Activated CD4-positive, CD25-positive, alpha-beta regulatory T cell (primary cell): ENCODE data around the gene NPRL2.
"Not testable (repeated sequence)": the region's sequence is repeated elsewhere in the genome, so short reads cannot be mapped to it uniquely, and the experiment has no call there.

Source experiments
- DNase-seq, 4 experiments: peaks; one replicate each; lab custom pipeline; 2025; lab: John Stamatoyannopoulos, UW

The NPRL2 gene

DNA sequence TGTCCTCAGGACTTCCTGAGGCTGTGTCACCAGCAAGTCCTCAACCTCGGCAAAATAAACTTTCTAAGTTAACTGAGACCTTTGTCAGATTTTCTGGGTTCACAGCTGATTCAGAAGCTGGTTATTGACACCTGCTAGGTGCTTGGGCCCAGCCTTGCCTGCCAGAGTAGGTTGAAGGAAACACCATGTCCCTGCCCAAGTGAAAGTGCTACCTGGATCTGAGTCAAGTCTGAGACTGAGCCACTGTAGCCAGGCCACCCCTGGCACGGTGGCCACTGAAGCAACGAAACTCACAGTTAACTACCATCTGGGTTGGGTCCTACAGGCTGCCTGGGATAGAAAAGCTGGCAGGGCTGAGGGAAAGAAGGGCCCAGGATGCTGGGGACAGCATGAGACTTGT lies 36.2 kb downstream of the NPRL2 start:
- DNase-seq = no peak

DNA sequence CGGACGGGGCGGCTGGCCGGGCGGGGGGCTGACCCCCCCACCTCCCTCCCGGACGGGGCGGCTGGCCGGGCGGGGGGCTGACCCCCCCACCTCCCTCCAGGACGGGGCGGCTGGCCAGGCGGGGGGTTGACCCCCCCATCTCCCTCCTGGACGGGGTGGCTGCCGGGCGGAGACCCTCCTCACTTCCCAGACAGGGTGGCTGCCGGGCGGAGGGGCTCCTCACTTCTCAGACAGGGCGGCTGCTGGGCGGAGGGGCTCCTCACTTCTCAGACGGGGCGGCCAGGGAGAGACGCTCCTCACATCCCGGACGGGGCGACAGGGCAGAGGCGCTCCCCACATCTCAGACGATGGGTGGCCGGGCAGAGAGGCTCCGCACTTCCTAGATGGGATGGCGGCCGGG lies 38.5 kb downstream of the NPRL2 start:
- not testable (repeated sequence) for DNase-seq

DNA sequence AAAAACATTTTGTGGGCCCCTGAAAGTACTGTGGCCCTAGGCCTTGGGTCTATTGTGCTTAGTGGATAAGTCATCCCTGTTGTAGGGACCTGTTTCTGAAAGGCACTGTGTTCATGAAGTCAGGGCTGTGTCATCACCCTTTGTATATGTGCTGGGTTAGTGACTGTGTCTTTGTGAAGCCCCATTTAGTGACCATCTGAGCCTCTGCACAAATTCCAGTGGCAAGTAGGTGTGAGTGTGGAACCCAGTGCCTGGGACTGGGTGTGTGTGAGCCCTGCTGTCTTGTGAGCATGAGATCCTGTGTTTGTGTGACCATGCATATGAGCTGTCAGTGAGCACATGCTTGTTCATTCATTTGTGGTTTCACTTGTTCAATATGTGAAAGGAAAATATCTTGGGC lies 46.0 kb downstream of the NPRL2 start:
- no peak for DNase-seq

DNA sequence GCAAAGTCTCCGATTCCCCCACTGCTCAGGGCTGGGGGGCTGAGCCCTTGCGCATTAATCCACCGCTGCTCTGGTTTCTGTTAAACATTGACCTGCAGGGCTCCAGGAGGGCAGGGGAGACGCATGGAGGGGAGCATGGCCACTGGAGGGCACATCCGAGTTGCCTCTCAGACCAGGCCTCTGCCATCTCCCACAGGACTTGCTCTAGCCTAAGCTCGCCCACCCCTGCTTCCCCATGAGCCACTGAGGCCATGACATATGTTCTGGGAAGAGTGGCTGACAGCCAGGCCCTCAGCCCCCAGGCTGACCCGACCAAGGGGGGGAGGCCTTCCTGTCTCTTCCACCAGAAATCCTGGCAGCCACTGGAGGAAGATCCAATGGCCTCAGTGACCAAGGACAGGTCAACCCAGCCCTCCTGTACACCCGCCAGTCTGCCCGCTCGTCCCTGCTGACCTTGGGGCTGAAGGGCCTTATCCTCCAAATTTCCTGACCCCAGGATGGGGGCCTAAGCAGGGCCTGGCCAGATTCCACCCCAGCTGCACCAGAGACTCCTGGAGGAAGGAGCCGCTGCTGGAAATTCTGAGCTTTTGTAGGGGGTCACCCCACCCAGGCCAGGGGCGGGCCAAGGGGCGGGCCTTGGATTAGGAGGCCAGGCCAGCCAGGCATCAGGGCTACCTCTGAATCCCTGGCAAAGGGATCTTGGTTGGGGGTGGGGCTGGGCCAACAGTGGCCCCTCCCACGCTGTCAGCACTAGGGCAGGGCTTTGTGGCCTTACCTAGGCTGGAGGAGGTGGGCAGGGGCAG lies 47.4 kb downstream of the NPRL2 start, which contains the start of gene HYAL1:
Gene HYAL1, minus strand, starts transcription at position 562 of the 803 bp plus-strand sequence. CDS start 618 bp downstream, outside the sequence.
- no peak for DNase-seq

DNA sequence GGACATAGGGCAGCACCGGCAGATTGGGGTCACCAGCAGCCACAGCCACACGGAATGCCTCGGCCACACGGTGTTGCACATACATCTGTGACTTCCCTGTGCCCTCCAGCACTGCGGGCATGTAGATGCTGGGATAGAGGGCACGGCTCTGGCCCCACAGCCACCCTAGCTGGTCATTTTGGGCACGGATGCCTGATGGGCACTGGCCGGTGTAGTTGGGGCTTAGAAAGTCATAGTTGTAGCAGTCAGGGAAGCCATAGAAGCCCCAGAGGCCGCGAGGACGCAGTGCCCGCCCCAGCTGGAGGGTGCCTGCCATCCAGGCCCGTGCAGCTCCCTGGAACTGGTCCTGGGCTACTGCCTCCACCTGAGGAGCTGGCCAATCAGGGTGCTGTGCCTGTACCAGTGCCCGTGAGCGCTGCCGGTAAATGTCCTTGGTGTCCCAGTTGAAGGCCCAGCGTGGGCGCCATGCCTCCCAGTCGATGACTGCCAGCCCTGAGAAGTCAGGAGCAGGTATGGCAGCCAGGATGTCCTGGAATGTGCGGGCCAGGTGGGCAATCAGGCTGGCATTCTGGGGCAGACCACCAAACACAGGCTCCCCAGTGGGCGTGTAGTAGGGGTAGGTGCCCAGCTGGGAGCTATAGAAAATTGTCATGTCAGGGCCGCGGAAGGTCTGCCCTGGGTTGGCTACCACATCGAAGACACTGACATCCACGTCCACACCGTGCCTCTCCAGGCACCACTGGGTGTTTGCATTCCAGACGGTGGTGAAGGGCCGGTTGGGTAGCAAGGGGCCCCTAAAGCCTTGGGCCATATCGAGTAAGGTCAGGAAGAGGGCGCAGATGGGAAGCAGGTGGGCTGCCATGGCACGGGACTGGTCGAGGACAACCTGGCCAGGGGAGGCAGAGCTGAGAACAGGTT lies 48.2 kb downstream of the NPRL2 start:
- no peak for DNase-seq

DNA sequence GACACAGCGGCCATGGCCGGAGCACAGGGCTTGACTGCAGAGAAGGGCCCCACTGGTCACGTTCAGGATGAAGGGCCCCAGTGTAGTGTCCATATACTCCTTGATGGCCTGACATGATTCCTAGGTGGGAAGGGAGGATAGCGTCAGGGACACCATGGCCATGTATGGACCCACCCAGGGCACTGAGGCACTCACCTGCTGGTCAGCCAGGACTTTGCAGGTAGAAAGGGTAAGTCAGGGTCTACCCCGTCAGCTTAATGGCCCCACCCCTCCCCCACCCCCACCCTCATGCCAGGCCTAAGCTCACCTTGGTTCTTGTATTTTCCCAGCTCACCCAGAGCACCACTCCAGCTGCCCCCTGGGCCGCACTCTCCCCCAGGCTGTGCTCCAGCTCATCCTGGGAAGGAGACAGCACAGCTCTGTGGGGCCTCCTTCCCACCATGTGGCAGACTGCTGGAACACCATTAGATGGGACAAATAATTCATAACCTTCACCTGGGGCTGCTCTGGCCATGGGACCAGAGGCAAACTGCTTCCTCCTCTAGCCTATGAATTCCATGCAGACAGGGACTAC lies 49.8 kb downstream of the NPRL2 start:
- DNase-seq = no peak

DNA sequence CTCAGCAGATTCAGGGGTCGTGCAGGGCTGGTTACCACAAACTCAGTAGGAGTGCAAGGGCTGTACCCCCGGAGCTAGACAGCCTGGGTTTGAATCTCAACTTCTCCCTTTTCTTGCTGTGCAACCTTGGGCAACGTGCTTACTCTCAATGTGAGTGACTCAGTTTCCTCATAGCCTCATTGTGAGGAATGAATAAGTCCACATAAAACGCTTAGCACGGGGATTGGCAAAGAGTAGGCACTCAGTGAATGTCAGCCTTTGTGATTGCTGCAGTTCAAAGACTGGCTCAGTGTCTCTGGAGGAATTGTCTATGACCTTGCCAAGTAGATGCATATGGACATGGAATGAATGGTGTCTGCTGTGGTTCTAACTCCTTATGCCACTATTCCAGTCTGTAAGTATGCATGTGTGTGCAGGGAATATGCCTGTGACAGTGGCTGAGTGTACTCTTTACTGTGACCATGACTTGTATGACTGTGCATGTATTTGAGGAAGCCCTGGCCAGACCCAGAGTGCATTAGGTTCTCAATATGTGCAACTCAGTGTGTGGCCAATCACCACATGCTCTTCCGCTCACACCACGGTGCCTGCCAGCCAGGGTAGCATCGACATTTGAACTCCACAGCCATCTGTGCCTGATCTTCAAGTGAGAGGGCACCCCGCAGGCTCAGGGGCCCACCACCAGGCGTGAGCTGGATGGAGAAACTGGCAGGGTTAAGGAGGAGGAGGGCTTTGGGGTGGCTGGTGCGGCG lies 50.5 kb downstream of the NPRL2 start:
- DNase-seq = no peak

DNA sequence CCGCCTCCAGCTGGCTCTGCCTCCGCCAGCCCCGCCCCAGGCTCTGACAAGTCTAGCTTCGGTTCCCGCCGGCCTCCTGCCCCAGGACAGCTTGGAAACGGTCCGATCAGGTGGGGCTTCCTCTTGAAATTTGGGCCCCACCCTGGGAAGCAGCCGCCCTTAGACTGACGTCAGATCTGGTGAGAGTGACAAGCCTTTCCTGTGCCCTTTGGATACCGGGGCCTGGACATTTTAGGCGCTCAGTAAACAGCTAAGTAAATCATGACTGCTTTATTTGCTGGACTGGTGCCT lies 51.0 kb downstream of the NPRL2 start:
- no peak for DNase-seq

DNA sequence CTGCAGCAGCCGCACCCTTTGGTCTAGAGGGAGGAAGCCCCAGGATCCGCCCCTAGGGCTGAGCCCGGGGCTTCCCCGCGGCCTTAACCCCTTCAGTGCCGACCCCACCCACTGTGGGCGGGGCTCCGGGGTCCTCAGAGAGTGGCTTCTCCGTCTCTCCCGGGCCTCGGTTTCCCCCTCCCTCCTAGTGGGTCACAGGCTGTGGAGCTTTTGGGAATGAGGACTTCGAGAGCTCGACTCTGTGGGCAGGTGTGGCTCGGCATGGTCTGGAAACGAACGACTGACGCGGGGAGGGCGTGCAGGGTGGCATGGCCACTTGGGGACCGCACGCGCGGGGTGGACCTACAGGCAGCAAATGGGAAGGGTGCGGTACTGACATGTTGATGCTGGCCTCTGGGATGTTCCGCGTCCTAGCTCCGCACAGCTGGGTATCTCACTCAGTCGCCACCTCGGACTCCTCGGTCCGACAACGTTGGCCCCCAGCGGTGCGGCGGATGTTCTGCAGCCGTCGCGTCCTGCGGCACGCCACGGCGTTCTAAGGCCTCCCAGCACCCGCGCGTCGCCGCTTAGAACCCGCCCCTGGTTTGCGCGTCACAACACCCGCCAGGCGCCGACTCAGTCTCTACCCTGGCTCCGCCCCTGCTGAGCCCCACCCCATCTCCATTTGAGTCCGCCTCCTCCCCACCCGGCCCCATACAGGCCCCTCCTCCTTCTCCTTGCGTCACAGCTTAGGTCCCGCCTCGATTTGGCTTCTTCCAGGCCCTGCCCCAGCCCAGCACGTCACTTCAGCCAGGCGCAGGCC lies 51.5 kb downstream of the NPRL2 start, which contains the start of the genes HYAL3 and NAA80:
Gene HYAL3, minus strand, starts transcription at position 570 of the 802 bp plus-strand sequence. CDS start 3,803 bp downstream, outside the sequence.
Gene NAA80, minus strand, starts transcription at position 570 of the 802 bp plus-strand sequence. CDS start 1,942 bp downstream, outside the sequence.
- DNase-seq = peak; percentile 98

DNA sequence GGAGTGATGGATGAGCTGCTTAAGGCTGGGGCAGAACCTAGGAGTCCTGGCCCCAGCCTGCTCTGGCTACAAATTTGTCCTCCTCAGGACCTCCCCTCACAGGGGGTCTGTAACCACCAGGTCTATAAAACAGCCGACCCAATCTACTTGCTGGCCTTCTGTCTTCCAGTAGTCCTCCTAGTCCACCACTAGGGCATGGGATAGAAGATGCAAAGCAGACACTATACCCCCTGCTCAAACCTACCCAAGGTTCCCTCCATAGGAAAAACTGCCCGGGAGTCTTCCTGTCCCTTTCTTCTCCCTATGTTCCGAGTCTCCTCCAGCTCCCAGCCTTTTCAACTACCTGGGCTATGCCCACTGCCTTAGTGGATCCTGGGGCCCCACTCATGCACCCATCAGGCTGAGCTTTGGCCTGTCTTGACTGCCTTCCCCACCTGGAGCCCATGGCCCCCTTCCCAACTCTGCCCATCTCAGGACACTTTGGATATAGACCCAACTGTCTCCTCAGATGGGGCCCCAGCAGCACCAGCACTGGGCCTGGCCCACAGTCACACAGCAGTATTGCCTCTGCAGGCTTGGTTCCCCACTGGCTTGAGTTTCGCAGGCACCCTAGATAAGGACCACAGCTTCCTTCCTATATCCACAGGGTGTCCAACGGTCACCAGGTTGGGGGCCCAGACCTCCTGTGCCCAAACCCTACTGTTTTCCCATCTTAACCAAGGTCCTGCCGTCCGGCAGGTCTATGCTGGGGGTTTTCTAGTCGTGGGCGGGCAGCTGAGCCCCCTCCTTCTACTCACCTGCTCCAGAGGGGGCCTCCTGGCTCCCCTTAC lies 52.5 kb downstream of the NPRL2 start:
- DNase-seq = no peak

DNA sequence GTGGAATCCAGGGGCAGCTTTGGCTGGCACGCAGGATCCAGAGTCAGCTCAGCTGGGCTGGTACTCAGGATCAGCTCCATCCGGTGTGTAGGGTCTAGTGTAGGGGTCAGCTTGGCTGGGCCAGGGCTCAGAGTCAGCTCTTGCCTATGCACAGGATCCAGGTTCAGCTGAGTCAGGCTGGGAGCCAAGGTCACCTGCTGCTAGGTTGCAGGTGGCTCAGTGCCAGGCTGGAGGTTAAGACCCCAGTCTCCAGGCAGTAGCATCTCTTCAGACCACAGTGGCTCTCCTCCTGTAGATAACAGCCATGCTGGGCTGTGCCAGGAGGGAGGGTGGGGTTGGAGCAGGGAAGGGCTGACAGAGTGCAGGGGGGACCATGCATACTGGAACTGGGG lies 53.2 kb downstream of the NPRL2 start:
- no peak for DNase-seq
